Uterus (tissue), 4 donors: Measurements from ENCODE around the gene ANKFN1. TPM values are rescaled to one million over a fixed set of nuclear protein-coding genes. Genes with fewer than 3 reads are reported as not detected.

Source experiments
- DNase-seq, 2 donors: peaks; one replicate each; pipeline ENCODE4 v3.0.0-alpha.2; 2019 to 2020
- H3K27ac ChIP-seq, 2 donors: fragments of 200-600 bp; sonication (generic); 1 replicate in 1 of 2; 2 replicates in 1 of 2; pipeline ENCODE4 v1.5.1; 2016 to 2018
- H3K27me3 ChIP-seq, 2 donors: fragments of 200-600 bp; sonication (generic); one replicate each; pipeline ENCODE4 v1.5.1; 2018 to 2019; ENCODE audit warnings: control low read depth in 1 of 2
- H3K36me3 ChIP-seq, 2 donors: fragments of 200-600 bp; sonication (generic); one replicate each; pipeline ENCODE4 v1.5.1; 2019; ENCODE audit warnings: control low read depth in 1 of 2
- H3K4me1 ChIP-seq, 2 donors: fragments of 200-600 bp; sonication (generic); one replicate each; pipeline ENCODE4 v1.5.1; 2018 to 2019; ENCODE audit warnings: control low read depth in 1 of 2
- H3K4me3 ChIP-seq, 2 donors: fragments of 200-600 bp; sonication (generic); 1 replicate in 1 of 2; 2 replicates in 1 of 2; pipeline ENCODE4 v1.5.1; 2018 to 2019; ENCODE audit warnings: mild to moderate bottlenecking in 1 of 2
- H3K9me3 ChIP-seq, 2 donors: fragments of 200-600 bp; sonication (generic); one replicate each; pipeline ENCODE4 v1.5.1; 2019; ENCODE audit warnings: control low read depth in 1 of 2
- CTCF ChIP-seq, 4 experiments: fragments of 200-600 bp in 2 of 4; fragments of 450-650 bp in 2 of 4; sonication (generic) in 2 of 4; IDR thresholded peaks; one replicate each; pipeline ENCODE4 v1.5.1; 2016 to 2019; ENCODE audit warnings: antibody characterized with exemption in 4 of 4, mild to moderate bottlenecking in 2 of 4, moderate library complexity in 1 of 4
- POLR2A ChIP-seq, 2 donors: fragments of 450-650 bp; IDR thresholded peaks; one replicate each; pipeline ENCODE4 v1.6.1; 2016; ENCODE audit warnings: antibody characterized with exemption in 2 of 2, mild to moderate bottlenecking in 1 of 2, moderate library complexity in 1 of 2
- intact Hi-C: fragments of 100-400 bp; cut with DNase I; formaldehyde crosslinking; loops from one replicate; pipeline ENCODE4 v1.15.1; 2023; ENCODE audit warnings: low total_unique reads
- total RNA-seq, 4 donors: library from RNA; depleted of rRNA in 3 of 4; stranded (reverse); fragments of >200 nt in 3 of 4; gene quantifications; one replicate each; pipeline versions ENCODE4 v1.1.0 to v1.2.4, GENCODE V29; 2014 to 2023
- donor health status: DM: yes; HTN: yes; CAD: no.

The ANKFN1 gene
- total RNA-seq, 4 donors from 2014 or later: 0.27 to 2.6 TPM; not detected in 2

- Histone ChIP-seq H3K27ac (no peak overlapping the region), H3K36me3 (no peaks in the 10 kb centered on the region), H3K4me3 (no peak overlapping the region), H3K9me3 (no peaks in the 10 kb centered on the region), H3K27me3 (no peaks in the 10 kb centered on the region), H3K4me1 (no peaks in the 10 kb centered on the region)
- no peak for DNase-seq
- TF ChIP-seq CTCF (IDR thresholded peaks at IDR 0.05): no peak
- TF ChIP-seq POLR2A (IDR thresholded peaks at IDR 0.05): no peak
- intact Hi-C loops: no loop called here
Measured at GRCh38 chr17:56416682-56417351, 263.5 kb downstream of the ANKFN1 start.

- H3K4me1 ChIP-seq: no peaks in the 10 kb centered on the region
- no peak for TF ChIP-seq POLR2A (IDR thresholded peaks at IDR 0.05)
- no peak for TF ChIP-seq CTCF (IDR thresholded peaks at IDR 0.05)
- no peak overlapping the region for H3K4me3 ChIP-seq
- intact Hi-C loops: no loop called here
- no peak for DNase-seq
- H3K9me3 ChIP-seq: no peaks in the 10 kb centered on the region
- H3K27ac ChIP-seq: no peak overlapping the region
- no peaks in the 10 kb centered on the region for H3K36me3 ChIP-seq
- no peaks in the 10 kb centered on the region for H3K27me3 ChIP-seq
Measured at GRCh38 chr17:56424005-56424404, 270.7 kb downstream of the ANKFN1 start.

GRCh38 chr17:56424543-56425044 lies 271.3 kb downstream of the ANKFN1 start:
- TF ChIP-seq CTCF (IDR thresholded peaks at IDR 0.05): no peak
- no peak for TF ChIP-seq POLR2A (IDR thresholded peaks at IDR 0.05)
- H3K9me3 ChIP-seq: no peaks in the 10 kb centered on the region
- DNase-seq: no peak
- no peaks in the 10 kb centered on the region for H3K36me3 ChIP-seq
- H3K4me1 ChIP-seq: no peaks in the 10 kb centered on the region
- intact Hi-C loops: no loop called here
- no peaks in the 10 kb centered on the region for H3K27me3 ChIP-seq
- H3K27ac ChIP-seq: no peak overlapping the region
- no peak overlapping the region for H3K4me3 ChIP-seq

- Histone ChIP-seq H3K27me3 (no peaks in the 10 kb centered on the region), H3K36me3 (no peaks in the 10 kb centered on the region), H3K4me1 (no peaks in the 10 kb centered on the region), H3K4me3 (no peak overlapping the region), H3K27ac (no peak overlapping the region), H3K9me3 (no peaks in the 10 kb centered on the region)
- DNase-seq: no peak
- TF ChIP-seq CTCF (IDR thresholded peaks at IDR 0.05): no peak
- intact Hi-C loops: no loop called here
Measured at GRCh38 chr17:56425483-56425882, 272.2 kb downstream of the ANKFN1 start.

- Histone ChIP-seq H3K36me3 (no peaks in the 10 kb centered on the region), H3K27me3 (no peaks in the 10 kb centered on the region), H3K27ac (no peak overlapping the region), H3K4me1 (no peaks in the 10 kb centered on the region), H3K9me3 (no peaks in the 10 kb centered on the region), H3K4me3 (no peak overlapping the region)
- TF ChIP-seq POLR2A (IDR thresholded peaks at IDR 0.05): no peak
- no peak for TF ChIP-seq CTCF (IDR thresholded peaks at IDR 0.05)
- intact Hi-C loops: no loop called here
- DNase-seq: no peak
Measured at GRCh38 chr17:56426901-56427300, 273.6 kb downstream of the ANKFN1 start.
